GM23338 (cell line): ENCODE results near the gene COX8A. TPM values are rescaled to one million over a fixed set of nuclear protein-coding genes. Genes with fewer than 3 reads are reported as not detected.

ENCODE experiments used
- polyA plus RNA-seq: library from polyadenylated mRNA; unstranded; fragments of >200 nt; fragmentation: Nextera tagmentation; extraction: Ambion mirVana; gene quantifications from 2 replicates; pipeline ENCODE4 v1.2.1, GENCODE V29; 2016
- small RNA-seq: library from RNA; depleted of rRNA; stranded (forward); fragments of <200 nt; gene quantifications from one replicate; pipeline ENCODE3, GENCODE V24; 2014; ENCODE audit warnings: low replicate concordance
- total RNA-seq: library from RNA; depleted of rRNA; stranded (reverse); fragments of >200 nt; shearing (Covaris generic); gene quantifications from 2 replicates; pipeline ENCODE4 v1.2.3, GENCODE V29; 2014; rRNA removed

COX8A gene
- total and polyA plus RNA-seq, 2 experiments from 2014 or later, result 427 to 483 TPM

Small RNAs within 50 kb of the gene (small RNA-seq; reads per million reads assigned to genes)
- gene RNU6-45P, result not detected

Other genes with a start within 250 kb of the COX8A start
- gene ZFTA, start 205.8 kb upstream of the COX8A start, total RNA-seq, result 32.1 and 36.6 TPM in 2 replicates
- 8.3 and 8.5 TPM in 2 replicates for gene ZFTA, start 205.8 kb upstream of the COX8A start, polyA plus RNA-seq
- 65.5 and 84.7 TPM in 2 replicates for gene SPINDOC, start 161.2 kb upstream of the COX8A start, total RNA-seq
- 9.4 and 12.9 TPM in 2 replicates for gene SPINDOC, start 161.2 kb upstream of the COX8A start, polyA plus RNA-seq
- gene MARK2, start 135.5 kb upstream of the COX8A start, total RNA-seq, result 42.6 and 45.9 TPM in 2 replicates
- 15.8 and 18.7 TPM in 2 replicates for gene MARK2, start 135.5 kb upstream of the COX8A start, polyA plus RNA-seq
- 60.1 and 66.9 TPM in 2 replicates for gene RCOR2, start 57.5 kb upstream of the COX8A start, total RNA-seq
- gene RCOR2, start 57.5 kb upstream of the COX8A start, polyA plus RNA-seq, result 4.7 and 5.5 TPM in 2 replicates
- gene NAA40, start 35.6 kb upstream of the COX8A start, total RNA-seq, result 24.6 and 26.8 TPM in 2 replicates
- gene NAA40, start 35.6 kb upstream of the COX8A start, polyA plus RNA-seq, result 10.1 and 12.1 TPM in 2 replicates
- gene OTUB1, start 11.8 kb downstream of the COX8A start, total RNA-seq, result 94.7 and 122 TPM in 2 replicates
- gene OTUB1, start 11.8 kb downstream of the COX8A start, polyA plus RNA-seq, result 193 and 207 TPM in 2 replicates
- 0.54 and 1.1 TPM in 2 replicates for gene FLRT1, start 61.3 kb downstream of the COX8A start, total RNA-seq
- gene FLRT1, start 61.3 kb downstream of the COX8A start, polyA plus RNA-seq, result 0.40 and 0.76 TPM in 2 replicates
- gene MACROD1, start 191.5 kb downstream of the COX8A start, total RNA-seq, result 22.2 and 33.0 TPM in 2 replicates
- 51.3 and 51.6 TPM in 2 replicates for gene MACROD1, start 191.5 kb downstream of the COX8A start, polyA plus RNA-seq
- gene STIP1, start 211.6 kb downstream of the COX8A start, total RNA-seq, result 346 and 351 TPM in 2 replicates
- 194 and 213 TPM in 2 replicates for gene STIP1, start 211.6 kb downstream of the COX8A start, polyA plus RNA-seq
- 0.43 and 1.5 TPM in 2 replicates for gene FERMT3, start 232.1 kb downstream of the COX8A start, total RNA-seq
- gene FERMT3, start 232.1 kb downstream of the COX8A start, polyA plus RNA-seq, result 1.1 and 1.6 TPM in 2 replicates